Left hindlimb (tissue), 1 donor: ENCODE results near the gene SLC7A5.
A peak's percentile ranks its signal among the peaks of the same experiment; 100 is the strongest.
"Not testable (repeated sequence)": the region's sequence is repeated elsewhere in the genome, so short reads cannot be mapped to it uniquely, and the experiment has no call there.

Experiments
- DNase-seq: peaks from one replicate; pipeline ENCODE4 v3.0.0-alpha.2; 2018

The SLC7A5 gene

GRCh38 chr16:87869061-87869878, at the start of gene SLC7A5:
Gene SLC7A5 (minus strand): TSS chr16:87869507. CDS start chr16:87869422, 85 bp downstream.
- peak; percentile 83 for DNase-seq

- peak; percentile 57 for DNase-seq
Measured at GRCh38 chr16:87918338-87918737, 49.0 kb upstream of the SLC7A5 start.

GRCh38 chr16:87917503-87917902, 48.2 kb upstream of the SLC7A5 start:
- no peak for DNase-seq

GRCh38 chr16:87914812-87915211, 45.5 kb upstream of the SLC7A5 start:
- DNase-seq: no peak

- not testable (repeated sequence) for DNase-seq
Measured at GRCh38 chr16:87914021-87914725, 44.9 kb upstream of the SLC7A5 start.

- DNase-seq: not testable (repeated sequence)
Measured at GRCh38 chr16:87912691-87913090, 43.4 kb upstream of the SLC7A5 start.

- DNase-seq: peak; percentile 71
Measured at GRCh38 chr16:87911106-87911763, 41.9 kb upstream of the SLC7A5 start.

- peak; percentile 60 for DNase-seq
Measured at GRCh38 chr16:87909203-87909935, 40.1 kb upstream of the SLC7A5 start.

- not testable (repeated sequence) for DNase-seq
Measured at GRCh38 chr16:87908101-87908500, 38.8 kb upstream of the SLC7A5 start.

GRCh38 chr16:87905521-87905920, 36.2 kb upstream of the SLC7A5 start:
- DNase-seq: not testable (repeated sequence)

GRCh38 chr16:87904963-87905362, 35.7 kb upstream of the SLC7A5 start:
- DNase-seq: not testable (repeated sequence)

GRCh38 chr16:87900489-87900888, 31.2 kb upstream of the SLC7A5 start:
- not testable (repeated sequence) for DNase-seq

- no peak for DNase-seq
Measured at GRCh38 chr16:87897521-87898505, 28.5 kb upstream of the SLC7A5 start.

GRCh38 chr16:87896924-87897520, 27.7 kb upstream of the SLC7A5 start:
- not testable (repeated sequence) for DNase-seq

- not testable (repeated sequence) for DNase-seq
Measured at GRCh38 chr16:87896176-87896890, 27.0 kb upstream of the SLC7A5 start.

- DNase-seq: no peak
Measured at GRCh38 chr16:87895641-87896141, 26.4 kb upstream of the SLC7A5 start.

- not testable (repeated sequence) for DNase-seq
Measured at GRCh38 chr16:87894005-87894404, 24.7 kb upstream of the SLC7A5 start.

GRCh38 chr16:87891764-87892163, 22.5 kb upstream of the SLC7A5 start:
- DNase-seq: no peak

GRCh38 chr16:87889762-87890161, 20.5 kb upstream of the SLC7A5 start:
- not testable (repeated sequence) for DNase-seq

- DNase-seq: not testable (repeated sequence)
Measured at GRCh38 chr16:87888346-87888745, 19.0 kb upstream of the SLC7A5 start.
